ENCODE data around the gene TEX29.

Gene TEX29

GRCh38 chr13:111314852-111315251 is 5.6 kb upstream of the TEX29 start:
- no peak overlapping the region for H3K4me3 ChIP-seq (ENCODE audit: low read length)
- TF ChIP-seq CTCF (IDR thresholded peaks at IDR 0.05; ENCODE audit: insufficient read depth, low read depth, low read length, missing control alignments): no peak
- no peak for DNase-seq (ENCODE audit: low read depth)

- H3K4me3 ChIP-seq (ENCODE audit: low read length): no peak overlapping the region
- no peak for TF ChIP-seq CTCF (IDR thresholded peaks at IDR 0.05; ENCODE audit: insufficient read depth, low read depth, low read length, missing control alignments)
- DNase-seq (ENCODE audit: low read depth): no peak
Observed at GRCh38 chr13:111315347-111315995, 5.0 kb upstream of the TEX29 start.

GRCh38 chr13:111316161-111316730 is 4.2 kb upstream of the TEX29 start:
- H3K4me3 ChIP-seq (ENCODE audit: low read length): no peak overlapping the region
- TF ChIP-seq CTCF (IDR thresholded peaks at IDR 0.05; ENCODE audit: insufficient read depth, low read depth, low read length, missing control alignments): no peak
- no peak for DNase-seq (ENCODE audit: low read depth)

- no peak for TF ChIP-seq CTCF (IDR thresholded peaks at IDR 0.05; ENCODE audit: insufficient read depth, low read depth, low read length, missing control alignments)
- no peak for DNase-seq (ENCODE audit: low read depth)
- H3K4me3 ChIP-seq (ENCODE audit: low read length): no peak overlapping the region
Observed at GRCh38 chr13:111317042-111317550, 3.3 kb upstream of the TEX29 start.

- H3K4me3 ChIP-seq (ENCODE audit: low read length): no peak overlapping the region
- TF ChIP-seq CTCF (IDR thresholded peaks at IDR 0.05; ENCODE audit: insufficient read depth, low read depth, low read length, missing control alignments): no peak
- no peak for DNase-seq (ENCODE audit: low read depth)
Observed at GRCh38 chr13:111317571-111318345, 2.7 kb upstream of the TEX29 start.

- TF ChIP-seq CTCF (IDR thresholded peaks at IDR 0.05; ENCODE audit: insufficient read depth, low read depth, low read length, missing control alignments): no peak
- no peak overlapping the region for H3K4me3 ChIP-seq (ENCODE audit: low read length)
- no peak for DNase-seq (ENCODE audit: low read depth)
Observed at GRCh38 chr13:111318386-111318785, 2.1 kb upstream of the TEX29 start.
